Adrenal gland (tissue), 5 donors: ENCODE results near the gene TKT.

Experiments
- CTCF ChIP-seq, 6 experiments: fragments of 450-650 bp in 4 of 6; fragments of 200-600 bp in 2 of 6; sonication (generic) in 1 of 6; IDR thresholded peaks; 1 replicate in 5 of 6; 2 replicates in 1 of 6; pipeline versions ENCODE4 v1.5.1 to v1.8.0; 2016 to 2021; ENCODE audit warnings: antibody characterized with exemption in 6 of 6, mild to moderate bottlenecking in 2 of 6, moderate library complexity in 1 of 6
- POLR2A ChIP-seq, 2 donors: fragments of 450-650 bp; IDR thresholded peaks; one replicate each; pipeline ENCODE4 v1.6.1; 2017; ENCODE audit warnings: antibody characterized with exemption in 2 of 2, mild to moderate bottlenecking in 2 of 2, moderate library complexity in 1 of 2
- donor health status: DM: no; HTN: no; CAD: no.

GRCh38 chr3:53221345-53221744 is 34.5 kb downstream of the TKT start:
- TF ChIP-seq CTCF (IDR thresholded peaks at IDR 0.05), result no peak
- TF ChIP-seq POLR2A (IDR thresholded peaks at IDR 0.05), result no peak
